WERI-Rb-1 (cell line): ENCODE data around the gene ATG9A.

Source experiments
- DNase-seq: peaks from one replicate; pipeline ENCODE4 v3.0.0-alpha.2; 2020
- H3K27ac ChIP-seq: fragments of 250-450 bp; sonication (Bioruptor Pico); 2 replicates; pipeline ENCODE4 v1.5.1; 2020; ENCODE audit warnings: mild to moderate bottlenecking, moderate library complexity
- H3K27me3 ChIP-seq: fragments of 250-450 bp; sonication (Bioruptor Pico); 2 replicates; pipeline ENCODE4 v1.5.1; 2021; ENCODE audit warnings: mild to moderate bottlenecking, low read depth, moderate library complexity; ENCODE audit not compliant: insufficient read depth, severe bottlenecking
- H3K36me3 ChIP-seq: fragments of 250-450 bp; sonication (Bioruptor Pico); 2 replicates; pipeline ENCODE4 v1.5.1; 2020; ENCODE audit warnings: mild to moderate bottlenecking, moderate library complexity
- H3K4me3 ChIP-seq: 2 replicates; pipeline ENCODE4 v1.5.1; 2011; ENCODE audit warnings: low read depth, mild to moderate bottlenecking, control low read depth, low read length
- H3K9me3 ChIP-seq: fragments of 250-450 bp; sonication (Bioruptor Pico); 2 replicates; pipeline ENCODE4 v1.5.1; 2021; ENCODE audit warnings: mild to moderate bottlenecking, moderate library complexity; ENCODE audit not compliant: severe bottlenecking
- TF ChIP-seq, protein P1 (sequence below): IDR thresholded peaks from 2 replicates; pipeline ENCODE4 v1.5.1; 2011; ENCODE audit warnings: low read depth, mild to moderate bottlenecking, control low read depth, inconsistent platforms, low read length

The ATG9A gene

DNA sequence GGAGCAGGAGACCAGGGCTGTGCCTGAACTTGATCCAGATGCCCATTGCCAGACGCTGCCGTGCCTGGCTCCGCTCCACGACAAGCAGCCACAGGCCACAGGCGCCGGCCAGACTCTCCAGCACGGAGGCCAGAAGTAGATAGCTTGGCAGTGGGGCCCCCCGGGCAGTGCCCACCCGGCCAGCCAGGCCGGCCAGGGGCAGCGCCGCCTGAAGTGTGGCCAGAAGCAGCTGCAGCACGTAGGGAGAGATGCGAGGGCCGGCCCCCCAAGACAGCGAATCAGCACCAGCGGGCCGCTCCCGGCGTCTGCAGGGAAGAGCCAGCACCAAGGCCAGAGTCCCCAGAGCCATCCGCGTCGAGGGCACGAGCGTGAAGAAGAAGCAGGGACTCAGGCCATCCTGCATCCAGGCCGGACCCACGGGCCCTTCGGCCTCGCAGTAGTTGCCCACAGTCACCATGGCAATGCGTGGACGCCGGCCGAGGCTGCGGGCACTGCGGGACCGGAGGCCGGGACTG is 11.2 kb downstream of the ATG9A start:
- H3K9me3 ChIP-seq = no peaks in the 10 kb centered on the region
- no peaks in the 10 kb centered on the region for H3K27me3 ChIP-seq
- H3K36me3 ChIP-seq = peaks cover 76% of the 10 kb centered on the region
- TF ChIP-seq, protein P1, sequence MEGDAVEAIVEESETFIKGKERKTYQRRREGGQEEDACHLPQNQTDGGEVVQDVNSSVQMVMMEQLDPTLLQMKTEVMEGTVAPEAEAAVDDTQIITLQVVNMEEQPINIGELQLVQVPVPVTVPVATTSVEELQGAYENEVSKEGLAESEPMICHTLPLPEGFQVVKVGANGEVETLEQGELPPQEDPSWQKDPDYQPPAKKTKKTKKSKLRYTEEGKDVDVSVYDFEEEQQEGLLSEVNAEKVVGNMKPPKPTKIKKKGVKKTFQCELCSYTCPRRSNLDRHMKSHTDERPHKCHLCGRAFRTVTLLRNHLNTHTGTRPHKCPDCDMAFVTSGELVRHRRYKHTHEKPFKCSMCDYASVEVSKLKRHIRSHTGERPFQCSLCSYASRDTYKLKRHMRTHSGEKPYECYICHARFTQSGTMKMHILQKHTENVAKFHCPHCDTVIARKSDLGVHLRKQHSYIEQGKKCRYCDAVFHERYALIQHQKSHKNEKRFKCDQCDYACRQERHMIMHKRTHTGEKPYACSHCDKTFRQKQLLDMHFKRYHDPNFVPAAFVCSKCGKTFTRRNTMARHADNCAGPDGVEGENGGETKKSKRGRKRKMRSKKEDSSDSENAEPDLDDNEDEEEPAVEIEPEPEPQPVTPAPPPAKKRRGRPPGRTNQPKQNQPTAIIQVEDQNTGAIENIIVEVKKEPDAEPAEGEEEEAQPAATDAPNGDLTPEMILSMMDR = no peak
- H3K4me3 ChIP-seq = peak overlapping the region; percentile 64
- peak; percentile 55 for DNase-seq
- peak overlapping the region; percentile 91 for H3K27ac ChIP-seq

DNA sequence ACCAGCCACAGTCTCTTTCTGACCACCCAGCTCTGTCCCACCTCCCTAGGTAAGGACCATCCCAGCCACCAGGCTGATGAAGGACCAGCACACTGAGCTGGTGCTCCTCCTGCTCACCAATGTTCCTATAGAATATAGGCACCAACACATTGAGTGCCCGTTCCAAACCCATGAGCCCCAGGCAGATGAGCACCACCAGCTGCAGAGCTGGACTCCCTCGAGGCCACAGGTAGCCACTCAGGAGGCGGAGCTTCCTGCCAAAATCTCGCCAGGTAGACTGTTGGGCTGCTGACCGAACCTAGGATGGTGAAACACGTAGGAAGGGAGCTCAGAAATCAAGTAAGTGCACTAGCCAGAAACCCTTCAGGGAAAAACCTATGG is 12.9 kb downstream of the ATG9A start:
- H3K9me3 ChIP-seq = no peaks in the 10 kb centered on the region
- H3K36me3 ChIP-seq = peaks cover 76% of the 10 kb centered on the region
- no peak for DNase-seq
- TF ChIP-seq, protein P1 = no peak
- no peaks in the 10 kb centered on the region for H3K27me3 ChIP-seq
- H3K27ac ChIP-seq = no peak overlapping the region; the same call in 1 of the 2 replicates
- no peak overlapping the region for H3K4me3 ChIP-seq

DNA sequence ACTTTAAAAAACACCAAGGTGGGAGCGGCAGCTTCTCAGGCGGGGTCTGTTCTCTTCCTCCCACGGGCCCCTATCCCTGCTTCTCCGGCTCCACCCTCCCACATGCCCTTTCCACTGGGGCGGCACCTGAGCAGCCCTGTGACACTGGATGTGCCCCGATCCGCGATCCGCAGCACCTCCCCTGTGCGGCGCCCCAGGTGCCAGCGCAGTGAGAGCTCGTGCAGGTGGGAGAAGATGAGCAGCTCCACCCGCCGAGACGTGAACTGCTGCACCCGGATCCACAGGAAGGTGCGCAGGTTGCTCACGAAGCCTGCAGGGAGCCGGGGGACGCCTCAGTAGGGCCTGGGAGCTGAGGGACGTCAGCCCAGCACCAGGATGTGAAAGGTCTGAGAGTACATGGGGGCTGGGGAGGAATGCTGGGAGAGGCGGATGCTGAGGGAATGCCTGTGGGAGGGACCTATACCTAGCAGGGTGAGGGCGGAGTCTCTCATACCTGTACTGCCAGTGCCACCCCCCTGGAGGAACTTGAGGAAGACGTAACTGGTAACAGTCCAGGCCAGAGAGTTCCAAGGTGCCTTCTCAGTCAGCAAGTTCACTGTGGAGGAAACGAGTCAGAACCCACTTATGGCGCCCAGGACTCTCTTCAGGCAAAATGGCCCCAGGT is 13.4 kb downstream of the ATG9A start:
- Histone ChIP-seq H3K36me3 (peaks cover 74% of the 10 kb centered on the region), H3K9me3 (no peaks in the 10 kb centered on the region), H3K4me3 (no peak overlapping the region), H3K27ac (no peak overlapping the region; the same call in 1 of the 2 replicates), H3K27me3 (no peaks in the 10 kb centered on the region)
- TF ChIP-seq, protein P1 = no peak
- DNase-seq = no peak

DNA sequence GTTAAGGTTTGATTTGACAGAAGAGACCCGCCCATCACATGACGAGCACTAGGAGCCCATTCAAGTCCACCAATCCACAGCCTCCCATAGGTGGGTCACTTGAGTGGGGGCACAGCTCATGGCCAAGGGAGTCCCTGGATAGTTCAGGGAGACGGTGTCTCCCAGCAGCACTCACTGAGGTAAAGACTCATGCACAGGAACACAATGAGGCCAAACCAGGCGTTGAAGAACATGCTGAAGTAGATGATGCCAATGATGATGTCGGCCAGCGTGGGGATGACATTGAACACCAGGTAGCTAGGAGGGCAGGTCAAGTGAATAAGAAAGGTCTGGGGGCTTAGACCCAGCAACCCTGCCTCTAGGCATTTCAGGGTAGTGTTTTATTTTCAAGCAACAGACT is 14.7 kb downstream of the ATG9A start:
- Histone ChIP-seq H3K4me3 (no peak overlapping the region), H3K27me3 (no peaks in the 10 kb centered on the region), H3K9me3 (no peaks in the 10 kb centered on the region), H3K36me3 (peaks cover 75% of the 10 kb centered on the region), H3K27ac (no peak overlapping the region)
- TF ChIP-seq, protein P1 = no peak
- no peak for DNase-seq

DNA sequence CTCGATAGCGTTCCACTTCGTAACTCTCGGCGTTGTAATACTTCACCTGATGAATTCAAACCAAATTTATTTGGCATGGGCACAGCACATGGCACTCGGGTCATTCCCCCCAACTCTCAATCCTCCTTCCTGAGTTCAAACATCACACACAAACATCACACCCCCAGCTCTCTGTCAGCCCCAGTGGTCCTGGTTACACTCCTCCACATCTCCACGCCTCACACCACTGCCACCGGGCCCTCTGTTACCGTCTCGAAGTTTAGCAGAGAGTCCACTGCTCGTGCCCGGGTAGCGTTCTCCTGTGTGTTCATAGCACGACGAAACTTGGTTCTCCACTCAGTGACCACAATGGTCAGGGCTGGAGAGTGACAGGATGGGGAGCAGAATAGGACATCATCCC is 15.3 kb downstream of the ATG9A start:
- TF ChIP-seq, protein P1 = no peak
- Histone ChIP-seq H3K9me3 (no peaks in the 10 kb centered on the region), H3K4me3 (no peak overlapping the region), H3K27ac (no peak overlapping the region), H3K27me3 (no peaks in the 10 kb centered on the region), H3K36me3 (peaks cover 77% of the 10 kb centered on the region)
- DNase-seq = no peak
